GM20000 (cell line): ENCODE measurements around the gene TNIK.

Experiments used
- DNase-seq: peaks from one replicate; pipeline ENCODE4 v3.0.0; 2012; ENCODE audit warnings: low spot score
- CTCF ChIP-seq: IDR thresholded peaks from 2 replicates; pipeline ENCODE4 v1.5.1; 2012; ENCODE audit warnings: mild to moderate bottlenecking, control low read depth; ENCODE audit errors: extremely low read depth, missing control alignments

The TNIK gene

GRCh38 chr3:171218069-171218468, 242.1 kb downstream of the TNIK start:
- no peak for TF ChIP-seq CTCF
- no peak for DNase-seq

GRCh38 chr3:171213907-171214306, 246.3 kb downstream of the TNIK start:
- no peak for DNase-seq
- TF ChIP-seq CTCF, result no peak

GRCh38 chr3:171213178-171213577, 247.0 kb downstream of the TNIK start:
- no peak for DNase-seq

GRCh38 chr3:171212648-171213047, 247.6 kb downstream of the TNIK start:
- no peak for TF ChIP-seq CTCF
- no peak for DNase-seq

More at GRCh38 chr3:171213178-171213577, 247.0 kb downstream of the TNIK start:
- TF ChIP-seq CTCF, result no peak

- no peak for TF ChIP-seq CTCF
- no peak for DNase-seq
Measured at GRCh38 chr3:171206283-171206682, 253.9 kb downstream of the TNIK start.

GRCh38 chr3:171204942-171205341, 255.3 kb downstream of the TNIK start:
- no peak for TF ChIP-seq CTCF
- no peak for DNase-seq

GRCh38 chr3:171201825-171202224, 258.4 kb downstream of the TNIK start:
- no peak for DNase-seq
- TF ChIP-seq CTCF, result no peak
